GM21619 (cell line): ENCODE results near the gene CNNM3.
"Not testable (repeated sequence)": the region's sequence is repeated elsewhere in the genome, so short reads cannot be mapped to it uniquely, and the experiment has no call there.

ENCODE experiments used
- ATAC-seq: cut with Tn5 transposase; IDR thresholded peaks from one replicate; pipeline ENCODE4 v1.9.1; 2021; ENCODE audit not compliant: unreplicated experiment

The CNNM3 gene

GRCh38 chr2:96798733-96799622 is 17.1 kb upstream of the CNNM3 start:
- no peak for ATAC-seq

GRCh38 chr2:96799623-96799935 is 16.5 kb upstream of the CNNM3 start:
- no peak for ATAC-seq

- ATAC-seq: peak; percentile 4
Measured at GRCh38 chr2:96800061-96801004, 15.7 kb upstream of the CNNM3 start.

GRCh38 chr2:96801005-96801785 is 14.9 kb upstream of the CNNM3 start:
- peak; percentile 80 for ATAC-seq

GRCh38 chr2:96801786-96802595 is 14.1 kb upstream of the CNNM3 start:
- ATAC-seq: no peak

- no peak for ATAC-seq
Measured at GRCh38 chr2:96802721-96803120, 13.3 kb upstream of the CNNM3 start.

- no peak for ATAC-seq
Measured at GRCh38 chr2:96804986-96805385, 11.1 kb upstream of the CNNM3 start.

- not testable (repeated sequence) for ATAC-seq
Measured at GRCh38 chr2:96805946-96806345, 10.1 kb upstream of the CNNM3 start.

- peak; percentile 68 for ATAC-seq
Measured at GRCh38 chr2:96806468-96807126, 9.5 kb upstream of the CNNM3 start.

GRCh38 chr2:96807127-96807471 is 9.0 kb upstream of the CNNM3 start:
- no peak for ATAC-seq

- ATAC-seq: no peak
Measured at GRCh38 chr2:96808176-96808837, 7.8 kb upstream of the CNNM3 start.

GRCh38 chr2:96809216-96809882 is 6.7 kb upstream of the CNNM3 start:
- ATAC-seq: no peak

- no peak for ATAC-seq
Measured at GRCh38 chr2:96809951-96810782, 5.9 kb upstream of the CNNM3 start.

- no peak for ATAC-seq
Measured at GRCh38 chr2:96810783-96811192, 5.3 kb upstream of the CNNM3 start.

GRCh38 chr2:96811917-96812316 is 4.2 kb upstream of the CNNM3 start:
- no peak for ATAC-seq

- ATAC-seq: no peak
Measured at GRCh38 chr2:96813656-96814055, 2.4 kb upstream of the CNNM3 start.

- ATAC-seq: no peak
Measured at GRCh38 chr2:96815326-96816126, 542 bp upstream of the CNNM3 start.
